LoVo (cell line): ENCODE data around the gene SLC17A2.
"Not testable (repeated sequence)": the region's sequence is repeated elsewhere in the genome, so short reads cannot be mapped to it uniquely, and the experiment has no call there.

ENCODE experiments used
- DNase-seq: peaks from one replicate; pipeline ENCODE4 v3.0.0-alpha.2; 2016; ENCODE audit warnings: low spot score

SLC17A2 gene

DNA sequence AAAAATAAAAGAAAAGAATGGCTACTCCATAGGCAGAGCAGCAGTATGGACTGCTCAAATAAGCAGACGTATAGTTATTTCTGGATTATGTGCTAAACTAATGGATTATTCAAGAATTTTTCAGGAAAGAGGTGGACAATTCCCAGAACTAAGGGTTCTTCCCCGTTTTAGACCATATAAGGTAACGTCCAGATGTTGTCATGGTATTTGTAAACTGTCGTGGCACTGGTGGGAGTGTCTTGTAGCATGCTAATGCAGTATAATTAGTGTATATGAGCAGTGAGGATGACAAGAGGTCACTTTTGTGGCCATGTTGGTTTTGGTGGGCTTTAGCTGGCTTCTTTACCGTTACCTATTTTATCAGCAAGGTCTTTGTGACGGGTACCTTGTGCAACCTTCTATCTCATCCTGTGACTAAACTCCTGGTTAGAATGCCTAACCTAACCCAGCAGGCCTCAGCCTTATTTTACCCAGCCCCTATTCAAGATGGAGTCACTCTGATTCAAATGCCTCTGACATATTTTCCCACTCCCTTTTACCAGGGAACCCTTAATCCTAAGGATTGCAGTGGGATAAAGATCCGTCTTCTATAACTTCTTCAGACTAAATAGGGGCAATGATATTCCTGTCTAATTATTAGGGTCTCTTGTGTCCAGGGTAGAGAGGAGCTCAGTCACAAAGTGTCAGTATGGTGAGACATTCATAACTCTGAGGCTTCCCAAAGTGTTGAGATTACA lies 21.0 kb upstream of the SLC17A2 start:
- DNase-seq: no peak

DNA sequence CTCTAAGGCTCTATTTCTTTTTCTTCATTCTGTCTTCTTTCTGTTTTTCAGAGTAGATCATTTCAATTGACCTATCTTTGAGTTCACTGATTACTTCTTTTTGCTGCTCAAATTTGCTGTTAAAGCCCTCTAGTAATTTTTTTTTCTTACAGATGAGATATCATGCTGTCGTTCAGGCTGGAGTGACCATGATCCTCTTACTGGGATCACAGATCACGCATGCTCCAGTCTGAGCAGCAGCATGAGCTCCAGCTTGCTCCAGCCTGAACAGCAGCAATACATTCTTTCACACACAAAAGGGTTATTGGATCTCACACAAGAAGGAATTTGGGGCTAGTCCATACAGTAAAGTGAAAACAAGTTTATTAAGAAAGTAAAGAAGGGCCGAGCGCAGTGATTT lies 19.8 kb upstream of the SLC17A2 start:
- no peak for DNase-seq

DNA sequence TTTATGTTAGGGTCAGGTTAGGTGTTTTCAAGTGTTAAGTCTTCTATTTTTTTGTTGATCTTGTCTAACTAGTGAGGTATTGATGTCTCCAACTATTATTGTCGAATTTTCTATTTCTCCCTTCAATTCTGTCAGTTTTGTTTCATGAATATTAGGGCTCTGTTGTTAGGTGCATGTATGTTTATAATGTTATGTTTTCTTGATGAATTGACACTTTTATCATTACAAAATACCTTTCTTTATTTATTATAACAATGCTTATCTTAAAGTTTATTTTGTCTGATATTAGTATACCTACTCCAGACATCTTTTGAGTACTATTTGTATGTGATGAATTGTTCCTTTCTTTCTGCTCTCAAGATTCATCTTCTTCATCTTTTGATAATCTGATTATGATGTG lies 19.2 kb upstream of the SLC17A2 start:
- no peak for DNase-seq

DNA sequence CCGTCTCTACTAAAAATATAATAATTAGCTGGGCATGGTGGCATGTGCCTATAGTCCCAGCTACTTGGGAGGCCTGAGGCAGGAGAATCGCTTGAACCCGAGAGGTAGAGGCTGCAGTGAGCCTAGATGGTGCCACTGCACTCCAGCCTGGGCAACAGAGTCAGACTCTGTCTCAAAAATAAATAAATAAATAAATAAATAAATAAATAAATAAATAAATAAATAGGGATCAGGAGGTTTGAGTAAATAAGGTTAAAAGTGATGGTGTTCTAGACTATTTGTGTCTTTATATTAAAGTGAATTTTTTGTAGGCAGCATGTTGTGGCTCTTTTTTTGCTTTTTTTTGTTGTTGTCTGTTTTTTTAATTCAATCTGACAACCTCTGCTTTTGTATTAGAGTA lies 17.0 kb upstream of the SLC17A2 start:
- not testable (repeated sequence) for DNase-seq

DNA sequence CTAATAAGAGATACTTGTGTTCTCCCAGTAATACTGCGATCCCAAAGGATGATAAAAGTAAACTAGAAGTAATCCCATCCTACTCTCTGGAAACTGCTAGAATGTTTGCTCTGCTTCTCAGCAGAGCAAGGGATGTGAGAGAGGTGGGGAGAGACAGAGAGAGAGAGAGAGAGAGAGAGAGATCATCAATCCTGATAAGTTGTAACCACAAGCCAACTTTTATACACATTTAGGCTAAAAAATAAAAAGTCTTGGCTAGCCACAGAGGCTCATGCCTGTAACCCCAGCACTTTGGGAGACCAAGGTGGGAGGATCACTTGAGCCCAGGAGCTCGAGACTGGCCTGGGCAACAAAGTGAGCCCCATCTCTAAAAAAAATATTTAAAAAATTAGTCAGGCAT lies 16.1 kb upstream of the SLC17A2 start:
- DNase-seq: no peak

DNA sequence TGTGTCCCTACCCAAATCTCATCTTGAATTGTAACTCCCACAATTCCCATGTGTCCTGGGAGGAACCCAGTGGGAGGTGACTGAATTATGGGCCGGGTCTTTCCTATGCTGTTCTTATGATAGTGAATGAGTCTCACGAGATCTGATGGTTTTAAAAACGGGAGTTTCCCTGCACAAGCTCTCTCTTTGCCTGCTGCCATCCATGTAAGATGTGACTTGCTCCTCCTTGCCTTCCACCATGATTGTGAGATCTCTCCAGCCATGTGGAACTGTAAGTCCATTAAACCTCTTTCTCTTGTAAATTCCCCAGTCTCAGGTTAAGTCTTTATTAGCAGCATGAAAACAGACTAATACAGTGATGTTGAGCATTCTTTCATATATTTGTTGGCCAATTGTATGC lies 15.2 kb upstream of the SLC17A2 start:
- not testable (repeated sequence) for DNase-seq

DNA sequence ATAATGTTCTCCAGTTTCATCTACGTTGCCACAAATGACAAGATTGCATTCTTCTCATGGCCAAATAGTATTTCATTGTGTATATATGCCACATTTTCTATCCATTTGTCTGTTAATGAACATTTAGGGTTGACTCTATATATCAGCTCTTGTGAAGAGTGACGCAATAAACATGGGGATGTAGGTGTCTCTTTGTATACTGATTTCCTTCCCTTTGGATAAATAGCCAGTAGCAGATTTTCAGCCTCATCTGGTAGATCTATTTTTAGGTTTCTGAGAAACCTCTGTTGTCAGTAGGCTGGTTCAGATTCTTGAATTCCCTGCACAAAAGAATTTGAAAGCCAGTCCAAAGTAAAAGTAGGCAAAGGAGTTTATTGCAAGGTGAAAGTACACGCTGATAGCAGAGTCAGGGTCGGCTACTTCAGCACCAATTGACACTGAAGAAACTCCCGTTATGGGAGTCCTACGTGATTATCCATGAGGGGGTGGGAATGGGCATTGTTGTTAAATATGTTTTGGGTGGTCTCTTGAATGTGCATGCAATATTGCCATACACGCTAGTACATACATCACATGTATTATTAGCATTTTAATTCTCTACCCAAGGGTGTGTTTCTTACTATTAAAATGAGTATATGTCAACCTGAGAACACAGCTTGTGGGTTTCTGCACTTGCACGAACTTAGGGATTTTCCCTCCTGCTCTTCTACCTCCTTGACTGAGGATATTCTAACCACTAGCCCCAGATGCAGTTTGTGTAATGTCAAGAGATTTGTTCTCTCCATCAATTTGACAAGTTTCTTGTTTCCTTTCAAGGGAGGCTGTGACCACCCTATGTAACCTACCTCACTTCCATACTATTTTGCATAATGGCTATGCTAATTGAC lies 14.4 kb upstream of the SLC17A2 start:
- DNase-seq: no peak

DNA sequence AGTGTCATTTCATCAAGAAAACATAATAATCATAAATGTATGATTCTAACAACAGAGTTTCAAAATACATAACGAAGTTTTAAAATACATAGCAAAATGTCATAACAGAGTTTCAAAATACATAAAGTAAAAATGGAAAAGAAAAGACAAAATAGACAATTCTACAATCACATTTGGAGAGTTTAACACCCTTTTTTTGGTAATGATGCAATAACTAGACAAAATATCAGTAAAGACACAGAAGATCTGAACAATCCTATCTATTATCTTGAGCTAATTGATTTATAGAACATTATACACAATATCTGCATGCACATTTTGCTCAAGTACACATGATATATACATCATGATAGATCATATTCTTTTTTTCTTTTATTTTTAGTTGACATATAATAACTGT lies 13.4 kb upstream of the SLC17A2 start:
- DNase-seq: no peak

DNA sequence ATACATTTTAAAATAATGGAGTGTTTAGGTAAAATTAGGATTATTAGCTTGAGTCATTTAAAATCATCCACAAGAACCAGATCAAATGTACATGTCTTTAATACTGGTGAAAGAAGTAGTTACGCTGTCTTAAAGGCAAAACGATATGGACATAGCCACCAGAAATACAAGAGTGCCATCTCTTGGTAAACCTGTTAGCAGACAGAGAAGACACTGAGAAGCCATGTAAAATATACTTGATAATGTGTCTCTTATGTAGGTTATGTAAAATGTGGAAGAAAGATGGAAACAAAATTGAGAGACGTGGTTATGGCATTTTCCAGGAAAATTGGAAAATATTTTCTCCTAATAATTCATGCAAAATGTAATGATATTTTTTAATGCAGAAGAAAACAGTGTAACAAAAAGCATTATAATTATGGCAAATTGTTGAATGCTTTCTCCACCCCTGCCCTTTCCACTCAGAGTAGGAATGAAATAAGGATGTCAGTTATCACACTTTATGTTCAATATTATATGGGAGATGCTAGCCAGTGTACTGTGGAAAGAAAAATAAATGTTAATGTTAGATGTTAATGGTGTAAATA lies 12.2 kb upstream of the SLC17A2 start:
- peak; percentile 27 for DNase-seq

DNA sequence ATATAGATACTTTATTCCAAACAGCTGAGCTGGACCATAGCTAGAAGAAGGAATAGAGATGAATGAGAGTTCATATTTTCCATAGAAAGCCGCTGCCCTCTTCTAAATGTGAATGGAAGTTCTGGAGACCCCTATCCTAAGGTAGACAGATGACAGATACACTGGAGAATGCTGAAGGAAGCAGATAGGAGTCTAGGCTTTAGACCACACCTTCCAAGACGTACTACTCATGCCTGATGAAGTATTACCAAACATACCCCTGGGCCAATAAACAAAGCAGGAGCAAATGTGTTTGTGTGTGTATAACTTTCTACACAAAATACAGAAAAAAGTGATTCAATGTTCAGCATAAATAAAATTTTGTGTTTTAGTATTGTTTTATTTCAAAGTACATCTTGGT lies 9.1 kb upstream of the SLC17A2 start:
- DNase-seq: no peak

DNA sequence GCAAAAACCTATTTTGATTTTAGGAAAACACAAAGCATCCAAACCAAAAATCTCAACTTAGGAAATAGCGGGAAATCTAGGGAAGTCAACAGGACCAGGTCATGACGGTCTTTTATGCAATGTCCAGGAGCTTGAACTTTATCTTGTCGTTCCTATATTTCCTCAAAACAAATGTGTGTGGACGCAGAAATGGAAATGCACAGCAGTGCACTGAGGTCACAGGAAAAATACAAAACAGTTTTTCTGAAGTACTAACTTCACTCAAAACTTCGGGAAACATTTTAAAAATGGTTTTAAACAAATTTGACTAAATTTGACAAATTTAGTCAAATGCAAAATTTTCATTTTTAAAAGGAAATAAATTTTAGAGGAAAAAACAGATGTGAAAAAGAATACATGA lies 5.5 kb upstream of the SLC17A2 start:
- DNase-seq: no peak

DNA sequence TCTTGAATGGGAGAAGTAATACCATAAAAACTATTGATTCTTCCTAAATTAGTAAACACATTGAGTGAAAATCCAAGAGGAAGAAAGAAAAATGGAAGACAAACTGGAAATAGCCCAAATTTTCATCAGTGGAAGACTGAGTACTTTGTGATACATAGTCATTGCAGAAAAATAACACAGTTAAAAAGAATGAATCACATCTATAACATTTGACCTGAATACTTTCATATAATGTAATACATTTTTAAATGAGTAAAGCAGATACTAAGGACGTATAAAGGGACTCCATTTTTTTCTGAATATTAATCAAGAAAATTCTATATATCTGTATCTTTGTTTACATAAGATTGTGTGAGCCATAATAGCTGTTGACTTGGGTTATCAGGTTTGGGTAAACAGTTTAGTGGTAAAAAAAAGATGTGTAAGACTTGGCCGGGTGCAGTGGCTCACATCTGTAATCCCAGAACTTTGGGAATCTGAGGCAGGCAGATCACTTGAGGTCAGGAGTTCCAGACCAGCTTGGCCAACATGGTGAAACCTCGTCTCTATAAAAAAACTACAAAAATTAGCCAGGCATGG lies 4.3 kb upstream of the SLC17A2 start:
- DNase-seq: no peak

DNA sequence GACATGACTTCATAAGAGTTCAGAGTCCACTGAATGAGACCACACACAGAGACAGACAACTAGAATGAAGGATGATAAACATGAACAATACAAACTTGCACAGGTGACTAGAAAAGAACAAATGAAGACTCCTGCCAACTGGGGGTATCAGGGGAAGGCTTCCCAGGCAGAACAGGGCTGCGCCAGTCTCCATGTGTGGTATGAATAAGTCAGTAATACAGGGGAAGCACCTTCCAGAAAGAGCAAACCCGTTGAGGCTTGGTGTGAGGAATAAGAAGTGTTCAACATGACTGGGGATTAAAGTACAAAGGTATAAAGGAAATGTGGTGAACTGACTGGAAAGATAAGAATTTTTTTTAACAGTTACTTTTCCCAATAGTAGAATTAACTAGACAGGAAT lies 3.7 kb upstream of the SLC17A2 start:
- DNase-seq: no peak

DNA sequence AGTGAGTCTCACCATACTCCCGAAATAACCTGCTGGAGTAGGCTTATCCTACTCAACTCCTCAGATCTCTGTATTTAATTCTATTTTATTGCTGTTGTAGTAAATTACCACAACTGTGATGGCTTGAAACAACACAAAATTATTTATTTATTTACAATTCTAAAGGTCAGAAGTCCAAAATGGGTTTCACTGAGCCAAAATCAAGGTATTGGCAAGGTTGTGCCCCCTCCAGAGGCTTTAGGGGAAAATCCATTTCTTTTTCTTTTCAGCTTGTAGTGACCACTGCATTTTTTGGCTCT lies 869 bp upstream of the SLC17A2 start:
- no peak for DNase-seq

DNA sequence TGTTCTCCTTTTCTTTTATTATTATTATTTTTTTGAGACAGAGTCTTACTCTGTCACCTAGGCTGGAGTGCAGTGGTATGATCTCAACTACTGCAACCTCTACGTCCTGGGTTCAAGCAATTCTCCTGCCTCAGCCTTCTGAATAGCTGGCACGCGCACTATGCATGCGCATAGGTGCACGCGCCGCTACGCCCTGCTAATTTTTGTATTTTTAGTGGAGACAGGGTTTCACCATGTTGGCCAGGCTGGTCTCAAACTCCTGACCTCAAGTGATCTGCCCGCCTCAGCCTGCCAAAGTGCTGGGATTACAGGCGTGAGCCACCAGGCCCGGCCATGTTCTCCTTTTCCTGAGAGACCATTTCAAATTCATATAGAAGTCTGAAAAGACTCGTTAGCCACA lies 706 bp downstream of the SLC17A2 start:
- not testable (repeated sequence) for DNase-seq

DNA sequence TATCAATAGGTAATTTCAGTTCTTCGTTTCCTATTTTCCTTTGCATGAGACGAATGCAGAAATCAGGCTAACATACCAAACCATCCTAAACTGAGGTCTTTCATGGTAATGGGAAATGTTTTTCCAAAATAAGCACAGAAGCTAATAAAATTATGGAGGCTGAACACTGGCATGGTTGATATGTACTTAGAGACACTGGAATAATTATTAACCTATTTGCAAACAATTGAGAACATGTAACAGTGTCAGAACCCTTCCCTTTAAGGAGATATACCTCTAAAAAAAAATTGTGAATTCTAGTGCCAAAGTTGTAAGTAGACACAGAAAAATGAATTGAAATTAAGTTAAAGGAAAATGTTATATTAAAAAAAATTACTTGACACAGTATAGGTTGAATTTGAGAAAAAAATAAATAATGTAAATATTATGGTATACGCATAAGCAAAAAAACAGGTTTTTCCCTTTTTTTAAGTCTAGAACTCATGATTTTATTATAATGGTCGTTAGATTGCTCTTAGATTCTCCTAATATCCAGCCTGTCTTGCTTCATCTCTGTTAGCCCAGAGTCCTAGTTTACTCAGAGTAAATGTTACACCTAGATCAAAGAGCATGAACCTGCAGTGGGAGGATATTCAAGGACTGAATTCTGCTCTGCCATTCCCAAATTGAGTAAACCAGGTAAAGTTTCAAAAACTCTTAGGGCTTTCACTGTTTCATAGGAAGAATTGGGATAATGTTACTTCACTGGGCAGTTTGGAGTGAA lies 1.7 kb downstream of the SLC17A2 start:
- DNase-seq: no peak

DNA sequence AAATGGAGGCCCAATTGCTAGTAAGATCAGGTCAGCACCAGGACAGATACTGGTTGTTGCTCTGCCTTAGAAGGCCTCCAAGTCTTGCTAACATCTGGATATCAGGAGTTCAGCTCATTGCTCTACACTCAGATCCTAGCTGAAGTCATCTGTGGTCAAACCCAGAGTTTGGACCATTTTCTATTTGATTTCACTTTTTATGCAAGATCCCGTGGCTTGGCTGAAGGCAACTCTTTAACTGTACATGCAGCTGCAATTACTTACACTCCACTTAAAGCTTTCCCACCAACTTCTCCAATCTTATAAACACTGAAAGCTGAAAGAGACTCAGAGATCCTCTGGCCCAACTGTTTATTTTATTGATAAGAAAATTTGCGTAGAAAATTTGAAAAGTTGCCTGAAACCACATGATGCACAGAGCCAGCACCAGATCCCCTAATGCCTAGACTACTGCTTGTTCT lies 2.7 kb downstream of the SLC17A2 start:
- no peak for DNase-seq

DNA sequence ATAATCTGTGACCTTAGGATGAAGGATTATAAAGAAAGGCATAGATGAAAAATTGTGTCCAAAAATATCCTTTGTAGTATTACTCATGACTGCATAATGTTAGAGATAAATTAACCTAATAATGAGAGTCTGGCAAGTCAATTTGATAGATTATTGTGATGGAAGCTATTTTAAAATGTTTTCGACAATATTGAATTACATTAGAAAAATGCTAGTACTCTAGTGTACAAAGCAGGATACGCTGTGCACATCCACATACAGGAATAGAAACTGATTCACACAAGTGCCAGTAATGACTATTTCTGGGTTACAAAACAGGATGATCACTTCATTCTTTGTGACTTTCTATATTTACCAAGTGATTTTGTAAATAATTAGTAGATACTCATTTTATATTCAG lies 3.3 kb downstream of the SLC17A2 start:
- DNase-seq: no peak

DNA sequence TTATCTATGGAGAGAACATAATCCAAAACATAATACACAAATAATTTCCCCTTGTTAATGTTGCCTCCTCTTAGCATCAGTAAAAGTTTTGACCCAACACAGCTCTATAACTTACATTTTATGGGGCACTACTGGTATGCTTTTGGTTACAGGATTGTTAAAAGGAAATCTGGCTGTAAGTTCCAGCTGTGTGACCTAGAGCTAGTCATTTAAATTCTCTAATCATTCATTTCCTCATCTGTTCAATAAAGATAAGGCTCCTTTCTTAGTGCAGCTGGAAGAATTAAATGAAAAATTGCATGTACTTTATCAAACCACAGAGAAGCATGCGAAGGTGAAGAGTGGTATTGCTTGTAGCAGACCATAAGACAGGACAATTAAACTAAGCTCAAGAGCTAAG lies 4.6 kb downstream of the SLC17A2 start:
- DNase-seq: no peak

DNA sequence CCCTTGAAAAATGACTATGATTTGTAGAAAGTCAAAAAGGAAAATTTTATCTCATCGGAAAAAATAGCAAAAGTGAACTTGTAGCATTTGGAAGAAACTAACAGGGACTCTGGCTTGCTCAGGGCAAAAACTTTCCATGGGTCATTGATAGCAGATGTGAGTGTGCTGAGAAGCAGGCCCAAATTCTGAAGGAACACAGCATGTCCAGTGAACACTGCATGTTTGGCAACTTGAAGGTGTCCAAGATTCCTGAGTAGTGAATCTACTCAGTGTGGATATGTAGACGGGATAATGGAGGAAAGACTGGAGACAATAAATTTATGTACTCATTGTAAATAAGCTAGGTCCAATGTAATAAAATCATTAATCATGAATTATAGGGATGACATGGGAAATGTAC lies 8.2 kb downstream of the SLC17A2 start:
- DNase-seq: no peak

DNA sequence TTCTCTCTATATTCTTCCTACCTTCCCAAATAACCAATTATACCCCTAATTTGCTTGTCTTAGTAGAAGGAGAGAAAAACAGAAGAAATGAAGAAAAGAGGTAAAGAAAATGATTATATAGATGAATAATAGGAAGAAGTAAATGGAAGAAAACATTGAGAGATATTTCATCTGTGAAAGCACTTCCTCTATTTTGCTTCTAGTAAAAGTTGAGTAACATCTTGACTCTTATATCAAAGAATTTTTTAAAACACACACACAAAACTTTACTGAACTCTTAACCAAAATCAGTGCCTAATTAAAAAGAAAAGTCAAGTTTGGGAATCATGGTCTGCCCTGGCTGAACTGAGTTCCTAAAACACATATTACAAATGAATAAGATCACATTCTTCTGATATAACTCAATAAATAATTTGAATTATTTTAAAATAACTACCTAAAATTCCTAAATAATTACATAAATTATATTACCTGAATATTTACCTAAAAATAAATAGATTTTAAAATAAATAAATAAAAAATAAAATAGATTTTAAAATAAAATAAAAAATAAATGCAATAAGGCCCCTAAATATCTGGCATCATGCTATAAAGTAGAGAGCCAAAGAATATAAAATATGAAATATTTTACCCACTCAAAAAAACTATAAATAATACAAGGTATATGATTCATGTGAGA lies 8.8 kb downstream of the SLC17A2 start:
- no peak for DNase-seq

DNA sequence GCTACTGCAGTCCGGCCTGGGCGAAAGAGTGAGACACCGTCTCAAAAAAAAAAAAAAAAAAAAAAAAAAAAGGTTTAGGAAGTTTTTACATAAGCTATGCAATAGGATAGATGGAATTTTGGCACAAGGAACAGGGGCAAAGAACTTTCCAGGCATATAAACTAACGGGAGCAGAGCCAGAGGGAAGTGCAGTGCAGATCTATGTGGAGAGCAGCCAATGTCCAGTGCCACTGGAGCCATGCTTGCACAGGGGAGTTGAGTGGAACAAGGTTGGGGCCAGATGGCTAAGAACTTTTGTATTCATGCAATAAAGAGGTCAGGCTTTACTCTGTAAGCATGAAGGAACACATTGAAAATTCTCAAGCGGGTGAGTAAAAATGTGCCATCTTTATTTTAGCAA lies 10.8 kb downstream of the SLC17A2 start:
- DNase-seq: no peak
